HepG2 (cell line): ENCODE results near the gene UBE2O. TPM values are rescaled to one million over a fixed set of nuclear protein-coding genes. Genes with fewer than 3 reads are reported as not detected.

Experiments used
- AKAP8 ChIP-seq: sonication (generic); formaldehyde crosslinking; IDR thresholded peaks from 2 replicates; pipeline ENCODE4 v1.5.1; 2020; ENCODE audit warnings: mild to moderate bottlenecking, missing genetic modification reagents
- FOXK1 ChIP-seq: sonication (generic); formaldehyde crosslinking; IDR thresholded peaks from 2 replicates; pipeline ENCODE4 v1.4.0; 2020; ENCODE audit warnings: low read depth, missing genetic modification reagents, borderline replicate concordance
- MXI1 ChIP-seq: IDR thresholded peaks from 3 replicates; pipeline ENCODE4 v1.6.1; 2012; ENCODE audit warnings: low read depth, low read length, inconsistent platforms, borderline replicate concordance
- MZF1 ChIP-seq: sonication (generic); formaldehyde crosslinking; IDR thresholded peaks from 2 replicates; pipeline ENCODE4 v1.8.1; 2023; ENCODE audit warnings: mild to moderate bottlenecking, missing genetic modification reagents, borderline replicate concordance
- PREB ChIP-seq: sonication (generic); formaldehyde crosslinking; IDR thresholded peaks from 2 replicates; pipeline ENCODE4 v1.4.0; 2020; ENCODE audit warnings: missing genetic modification reagents
- SAP130 ChIP-seq: IDR thresholded peaks from 2 replicates; pipeline ENCODE4 v1.6.1; 2016; ENCODE audit warnings: low read depth
- SNAPC2 ChIP-seq: sonication (generic); formaldehyde crosslinking; IDR thresholded peaks from 2 replicates; pipeline ENCODE4 v1.8.1; 2022; ENCODE audit warnings: mild to moderate bottlenecking, missing genetic modification reagents
- TFAP4 ChIP-seq: sonication (generic); IDR thresholded peaks from 2 replicates; pipeline ENCODE4 v1.6.1; 2016; ENCODE audit warnings: low read depth, borderline replicate concordance
- ZNF142 ChIP-seq: sonication (generic); formaldehyde crosslinking; IDR thresholded peaks from 2 replicates; pipeline ENCODE4 v1.4.0; 2020; ENCODE audit warnings: missing genetic modification reagents
- ZNF20 ChIP-seq: sonication (generic); formaldehyde crosslinking; IDR thresholded peaks from 2 replicates; pipeline ENCODE4 v1.4.0; 2020; ENCODE audit warnings: mild to moderate bottlenecking, moderate library complexity, missing genetic modification reagents
- ZNF354B ChIP-seq: sonication (generic); formaldehyde crosslinking; IDR thresholded peaks from 2 replicates; pipeline ENCODE4 v1.8.0; 2022; ENCODE audit warnings: mild to moderate bottlenecking, missing genetic modification reagents
- ZNF761 ChIP-seq: sonication (generic); formaldehyde crosslinking; conservative IDR thresholded peaks from 2 replicates; pipeline ENCODE4 v1.4.0; 2020; ENCODE audit warnings: mild to moderate bottlenecking, missing genetic modification reagents
- ZNF788 ChIP-seq: sonication (generic); formaldehyde crosslinking; IDR thresholded peaks from 2 replicates; pipeline ENCODE4 v1.5.0; 2020; ENCODE audit warnings: mild to moderate bottlenecking, missing genetic modification reagents, borderline replicate concordance
- polyA plus RNA-seq, 8 experiments: library from polyadenylated mRNA; depleted of rRNA in 3 of 8; stranded (reverse) in 7 of 8; unstranded in 1 of 8; fragments of >200 nt; fragmentation: Illumina TruSeq in 4 of 8; extraction: Trizol in 4 of 8; gene quantifications; 2 replicates each; pipeline versions ENCODE4 v1.2.1 to v1.2.3, GENCODE V29; 2011 to 2016; ENCODE audit warnings: low read depth in 4 of 8, missing spikeins in 1 of 8, mixed read lengths in 1 of 8; ENCODE audit not compliant: insufficient read depth in 1 of 8
- total RNA-seq, 5 experiments: library from RNA; depleted of rRNA; stranded (reverse); fragments of >200 nt; fragmentation: Illumina TruSeq; extraction: Trizol; gene quantifications; 2 replicates each; pipeline ENCODE4 v1.2.3, GENCODE V29; 2016; ENCODE audit warnings: low read depth in 1 of 5
- TF ChIP-seq, protein P1 (sequence below): sonication (generic); formaldehyde crosslinking; IDR thresholded peaks from 2 replicates; pipeline ENCODE4 v1.4.0; 2020; ENCODE audit warnings: missing genetic modification reagents
- TF ChIP-seq, protein P2 (sequence below): sonication (generic); formaldehyde crosslinking; IDR thresholded peaks from 2 replicates; pipeline ENCODE4 v1.8.1; 2023; ENCODE audit warnings: missing genetic modification reagents, inconsistent platforms, borderline replicate concordance
- TF ChIP-seq, protein P3 (sequence below): sonication (generic); formaldehyde crosslinking; IDR thresholded peaks from 2 replicates; pipeline ENCODE4 v1.4.0; 2020; ENCODE audit warnings: mild to moderate bottlenecking, missing genetic modification reagents

UBE2O gene
- total and polyA plus RNA-seq, 2 of the 13 experiments (the other 11 are each of a cell fraction or from before 2014, with no cell fraction given): 21.5 to 23.5 TPM

GRCh38 chr17:76384222-76384986, 68.5 kb downstream of the UBE2O start, which contains the start of gene SPHK1 (continued):
- TF ChIP-seq, protein P1, sequence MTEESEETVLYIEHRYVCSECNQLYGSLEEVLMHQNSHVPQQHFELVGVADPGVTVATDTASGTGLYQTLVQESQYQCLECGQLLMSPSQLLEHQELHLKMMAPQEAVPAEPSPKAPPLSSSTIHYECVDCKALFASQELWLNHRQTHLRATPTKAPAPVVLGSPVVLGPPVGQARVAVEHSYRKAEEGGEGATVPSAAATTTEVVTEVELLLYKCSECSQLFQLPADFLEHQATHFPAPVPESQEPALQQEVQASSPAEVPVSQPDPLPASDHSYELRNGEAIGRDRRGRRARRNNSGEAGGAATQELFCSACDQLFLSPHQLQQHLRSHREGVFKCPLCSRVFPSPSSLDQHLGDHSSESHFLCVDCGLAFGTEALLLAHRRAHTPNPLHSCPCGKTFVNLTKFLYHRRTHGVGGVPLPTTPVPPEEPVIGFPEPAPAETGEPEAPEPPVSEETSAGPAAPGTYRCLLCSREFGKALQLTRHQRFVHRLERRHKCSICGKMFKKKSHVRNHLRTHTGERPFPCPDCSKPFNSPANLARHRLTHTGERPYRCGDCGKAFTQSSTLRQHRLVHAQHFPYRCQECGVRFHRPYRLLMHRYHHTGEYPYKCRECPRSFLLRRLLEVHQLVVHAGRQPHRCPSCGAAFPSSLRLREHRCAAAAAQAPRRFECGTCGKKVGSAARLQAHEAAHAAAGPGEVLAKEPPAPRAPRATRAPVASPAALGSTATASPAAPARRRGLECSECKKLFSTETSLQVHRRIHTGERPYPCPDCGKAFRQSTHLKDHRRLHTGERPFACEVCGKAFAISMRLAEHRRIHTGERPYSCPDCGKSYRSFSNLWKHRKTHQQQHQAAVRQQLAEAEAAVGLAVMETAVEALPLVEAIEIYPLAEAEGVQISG (CRISPR knock-in tag): peak; percentile 75
- TF ChIP-seq SNAPC2 (CRISPR knock-in tag) (peak; percentile 25; the same call in 1 of the 2 replicates), ZNF788 (CRISPR knock-in tag) (no peak), MXI1 (peak; percentile 21; the same call in 1 of the 3 replicates), ZNF761 (CRISPR knock-in tag) (no peak; the same call in 1 of the 2 replicates), ZNF20 (CRISPR knock-in tag) (no peak), PREB (CRISPR knock-in tag) (peak; percentile 91; the same call in 1 of the 2 replicates), TFAP4 (no peak), AKAP8 (CRISPR knock-in tag) (peak; percentile 87; the same call in 1 of the 2 replicates), FOXK1 (CRISPR knock-in tag) (no peak; the same call in 1 of the 2 replicates), ZNF354B (CRISPR knock-in tag) (no peak), SAP130 (CRISPR knock-in tag) (peak; percentile 62), MZF1 (CRISPR knock-in tag) (no peak), ZNF142 (peak; percentile 12; the same call in 1 of the 2 replicates)
- TF ChIP-seq, protein P2, sequence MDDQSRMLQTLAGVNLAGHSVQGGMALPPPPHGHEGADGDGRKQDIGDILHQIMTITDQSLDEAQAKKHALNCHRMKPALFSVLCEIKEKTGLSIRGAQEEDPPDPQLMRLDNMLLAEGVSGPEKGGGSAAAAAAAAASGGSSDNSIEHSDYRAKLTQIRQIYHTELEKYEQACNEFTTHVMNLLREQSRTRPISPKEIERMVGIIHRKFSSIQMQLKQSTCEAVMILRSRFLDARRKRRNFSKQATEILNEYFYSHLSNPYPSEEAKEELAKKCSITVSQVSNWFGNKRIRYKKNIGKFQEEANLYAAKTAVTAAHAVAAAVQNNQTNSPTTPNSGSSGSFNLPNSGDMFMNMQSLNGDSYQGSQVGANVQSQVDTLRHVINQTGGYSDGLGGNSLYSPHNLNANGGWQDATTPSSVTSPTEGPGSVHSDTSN: no peak
- TF ChIP-seq, protein P3, sequence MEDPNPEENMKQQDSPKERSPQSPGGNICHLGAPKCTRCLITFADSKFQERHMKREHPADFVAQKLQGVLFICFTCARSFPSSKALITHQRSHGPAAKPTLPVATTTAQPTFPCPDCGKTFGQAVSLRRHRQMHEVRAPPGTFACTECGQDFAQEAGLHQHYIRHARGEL: 0 out of 2 replicates have a peak, but pooled peaks have one; percentile 18
